ENCODE data around the gene ABHD1. TPM values are rescaled to one million over a fixed set of nuclear protein-coding genes. Genes with fewer than 3 reads are reported as not detected.

The ABHD1 gene
- total RNA-seq, 4 donors from 2014 or later, result 0.75 to 1.5 TPM; not detected in 2

- TF ChIP-seq, protein P1, sequence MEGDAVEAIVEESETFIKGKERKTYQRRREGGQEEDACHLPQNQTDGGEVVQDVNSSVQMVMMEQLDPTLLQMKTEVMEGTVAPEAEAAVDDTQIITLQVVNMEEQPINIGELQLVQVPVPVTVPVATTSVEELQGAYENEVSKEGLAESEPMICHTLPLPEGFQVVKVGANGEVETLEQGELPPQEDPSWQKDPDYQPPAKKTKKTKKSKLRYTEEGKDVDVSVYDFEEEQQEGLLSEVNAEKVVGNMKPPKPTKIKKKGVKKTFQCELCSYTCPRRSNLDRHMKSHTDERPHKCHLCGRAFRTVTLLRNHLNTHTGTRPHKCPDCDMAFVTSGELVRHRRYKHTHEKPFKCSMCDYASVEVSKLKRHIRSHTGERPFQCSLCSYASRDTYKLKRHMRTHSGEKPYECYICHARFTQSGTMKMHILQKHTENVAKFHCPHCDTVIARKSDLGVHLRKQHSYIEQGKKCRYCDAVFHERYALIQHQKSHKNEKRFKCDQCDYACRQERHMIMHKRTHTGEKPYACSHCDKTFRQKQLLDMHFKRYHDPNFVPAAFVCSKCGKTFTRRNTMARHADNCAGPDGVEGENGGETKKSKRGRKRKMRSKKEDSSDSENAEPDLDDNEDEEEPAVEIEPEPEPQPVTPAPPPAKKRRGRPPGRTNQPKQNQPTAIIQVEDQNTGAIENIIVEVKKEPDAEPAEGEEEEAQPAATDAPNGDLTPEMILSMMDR (IDR thresholded peaks at IDR 0.05; ENCODE audit: low read depth), result no peak
These were observed 36.6 kb downstream of the ABHD1 start for GRCh38 chr2:27160191-27160590.

DNA sequence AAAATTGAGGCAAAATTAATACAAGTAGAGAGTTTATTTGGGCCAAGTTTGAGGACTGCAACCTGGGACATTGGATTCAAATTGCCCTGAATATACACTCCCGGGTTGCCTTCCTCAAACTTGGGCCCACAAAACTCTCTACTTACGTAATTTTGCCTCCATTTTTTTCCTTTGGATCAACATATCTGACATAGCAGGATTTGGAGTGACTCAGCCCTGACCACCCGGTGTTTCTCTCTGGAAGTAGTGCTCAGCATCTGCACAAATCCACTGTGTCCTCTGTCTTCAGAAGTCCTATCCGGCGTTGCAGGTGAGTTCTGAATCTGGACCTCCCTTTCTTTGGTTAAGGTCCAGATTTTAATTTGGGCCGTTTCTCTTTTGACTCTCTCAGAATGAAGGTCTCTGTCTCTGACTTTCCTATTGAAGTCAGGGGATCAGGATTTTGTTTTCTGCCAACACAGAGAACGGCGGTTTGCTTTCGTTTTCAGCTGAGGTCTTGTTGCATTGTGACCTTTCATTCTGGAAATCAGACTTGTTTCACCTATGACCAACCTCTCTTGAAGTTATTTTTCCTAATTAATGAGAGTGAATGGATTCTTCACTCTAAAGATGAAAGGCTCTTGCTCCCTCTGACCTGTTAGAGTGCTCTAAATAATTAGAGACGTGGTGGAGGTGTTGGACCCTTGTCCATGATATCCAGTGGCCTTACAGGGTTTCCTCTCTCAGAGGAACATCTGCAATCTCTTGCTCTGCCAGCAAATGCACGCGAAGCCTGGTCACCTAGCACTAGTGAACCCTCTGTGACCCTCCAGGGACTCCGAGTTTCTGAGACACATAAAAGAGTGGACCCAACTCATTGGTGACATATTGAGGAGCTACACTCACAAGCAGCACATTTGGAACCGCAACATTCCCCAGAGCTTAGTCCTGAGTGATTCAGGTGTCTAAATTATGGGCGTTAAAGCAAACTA lies 38.8 kb downstream of the ABHD1 start:
- TF ChIP-seq, protein P1 (IDR thresholded peaks at IDR 0.05; ENCODE audit: low read depth), result no peak

DNA sequence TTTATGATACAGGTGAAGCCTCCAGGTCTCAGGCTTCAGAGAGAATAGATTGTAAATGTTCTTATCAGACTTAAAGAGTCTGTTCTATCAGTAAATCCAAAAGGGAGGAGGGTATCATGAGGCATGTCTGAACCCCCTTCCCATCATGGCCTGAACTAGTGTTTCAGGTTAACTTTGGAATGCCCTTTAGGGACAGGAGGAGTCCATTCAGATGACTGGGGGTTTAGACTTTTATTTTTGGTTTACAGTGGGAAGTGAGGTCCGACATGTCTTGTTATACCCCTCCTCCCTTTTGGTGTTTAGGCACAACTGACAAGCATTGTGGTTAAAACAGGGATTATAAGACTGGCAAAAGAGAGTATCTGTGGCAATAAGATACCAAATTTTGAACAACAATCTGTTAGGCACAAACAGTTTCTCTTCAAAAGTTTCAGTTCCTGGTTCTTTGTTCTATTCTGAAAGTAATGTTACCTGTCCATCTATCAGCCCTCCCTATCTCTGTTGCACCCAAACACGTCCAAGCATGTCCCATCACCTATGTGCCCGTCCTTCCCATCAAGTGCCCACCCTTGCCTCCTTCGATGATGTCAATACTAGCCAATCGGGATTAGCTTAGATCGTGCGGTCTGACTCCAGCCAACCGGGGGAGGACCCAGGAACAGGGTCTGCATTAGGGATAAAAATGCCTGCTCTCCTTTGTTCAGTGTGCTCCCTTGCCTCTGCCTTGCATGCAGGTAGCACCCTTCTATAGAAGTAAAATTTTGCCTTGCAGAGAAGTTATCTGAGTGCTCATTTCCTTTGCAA lies 41.5 kb downstream of the ABHD1 start:
- TF ChIP-seq, protein P1 (IDR thresholded peaks at IDR 0.05; ENCODE audit: low read depth), result no peak

DNA sequence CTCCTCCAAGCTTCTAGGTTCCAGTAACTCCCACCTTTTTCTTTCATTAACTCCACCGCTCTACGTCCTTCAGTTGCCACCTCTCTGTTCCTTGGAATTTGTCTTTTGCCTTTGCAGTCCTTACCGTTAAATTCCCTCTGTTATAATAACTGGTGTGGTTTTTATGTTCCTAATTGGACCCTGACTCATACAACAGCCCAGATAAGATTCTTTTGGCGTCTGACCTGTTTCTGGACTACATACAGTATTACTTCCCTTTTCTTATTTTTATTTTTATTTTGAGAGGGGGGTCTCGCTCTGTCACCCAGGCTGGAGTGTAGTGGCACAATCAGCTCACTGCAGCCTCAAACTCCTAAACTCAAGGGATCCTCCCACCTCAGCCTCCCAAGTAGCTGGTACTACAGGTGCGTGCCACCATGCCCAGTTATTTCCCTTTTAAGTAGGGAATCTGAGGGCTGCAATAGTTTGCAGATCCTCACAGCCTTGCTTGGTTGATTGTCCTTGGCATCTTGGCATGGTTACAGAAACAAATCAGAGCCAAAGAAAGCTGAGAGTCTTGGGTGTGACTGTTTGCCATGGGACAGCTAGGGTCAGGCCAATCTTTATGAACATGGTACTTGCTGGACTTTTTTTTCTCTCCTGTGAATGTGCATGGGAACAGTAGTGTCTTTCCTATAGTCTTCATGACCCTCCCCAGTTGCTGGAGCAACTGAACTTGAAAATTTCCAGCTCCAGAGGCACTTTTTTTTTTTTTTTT lies 47.1 kb downstream of the ABHD1 start:
- TF ChIP-seq, protein P1 (IDR thresholded peaks at IDR 0.05; ENCODE audit: low read depth), result no peak

DNA sequence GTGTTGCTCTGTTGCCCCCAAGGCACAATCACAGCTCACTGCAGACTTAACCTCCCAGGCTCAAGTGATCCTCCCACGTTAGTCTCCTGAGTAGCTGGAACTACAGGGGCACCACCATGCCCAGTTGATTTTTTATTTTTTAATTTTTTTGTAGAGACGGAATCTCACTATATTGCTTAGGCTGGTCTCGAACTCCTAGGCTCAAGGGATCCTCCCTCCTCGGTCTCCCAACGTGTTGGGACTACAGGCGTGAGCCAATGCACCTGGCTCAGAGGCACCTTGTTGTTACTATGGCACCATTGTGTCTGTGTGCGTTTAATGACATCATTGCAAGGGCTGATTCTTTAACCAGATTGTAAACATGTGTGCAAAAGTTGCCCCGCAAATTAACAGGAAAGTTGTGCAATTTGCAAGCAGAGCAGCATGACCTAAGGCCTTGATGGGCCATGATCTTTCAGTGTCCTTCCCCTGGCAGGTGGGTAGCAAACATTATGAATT lies 47.8 kb downstream of the ABHD1 start:
- TF ChIP-seq, protein P1 (IDR thresholded peaks at IDR 0.05; ENCODE audit: low read depth), result no peak

- TF ChIP-seq, protein P1 (IDR thresholded peaks at IDR 0.05; ENCODE audit: low read depth), result no peak
These were observed 51.0 kb downstream of the ABHD1 start for GRCh38 chr2:27174638-27175037.
